ENCODE measurements around the gene DOCK3. TPM values are rescaled to one million over a fixed set of nuclear protein-coding genes. Genes with fewer than 3 reads are reported as not detected.

DOCK3 gene
- total RNA-seq, 1 donor from 2014 or later = 39.9 TPM

- DNase-seq (ENCODE audit: low spot score in 2 of 2) (no peak), FAIRE-seq (no peak)
These were observed 715.7 kb downstream of the DOCK3 start for GRCh38 chr3:51390246-51391074.

DNA sequence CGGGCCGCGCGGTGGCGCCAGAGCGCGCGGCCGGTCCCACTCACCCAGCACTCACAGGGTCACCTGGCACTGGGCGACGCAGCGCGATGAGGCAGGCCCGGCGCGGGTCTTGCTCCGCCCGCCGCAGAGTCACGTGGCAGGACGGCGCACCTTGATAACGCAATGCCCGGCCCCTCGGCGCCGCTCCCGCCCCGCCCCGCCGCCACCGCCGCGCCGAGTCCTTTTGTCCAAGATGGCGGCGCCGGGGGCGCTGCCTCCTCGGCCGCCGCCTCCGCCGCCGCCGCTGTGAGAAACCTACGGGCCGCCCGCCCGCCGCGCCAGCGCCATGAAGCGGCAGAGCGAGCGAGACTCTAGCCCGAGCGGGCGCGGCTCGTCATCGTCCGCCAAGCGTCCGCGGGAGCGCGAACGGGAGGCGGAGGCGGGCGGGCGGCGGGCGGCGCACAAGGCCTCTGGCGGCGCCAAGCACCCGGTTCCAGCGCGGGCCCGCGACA lies 716.4 kb downstream of the DOCK3 start, which contains the start of gene RBM15B:
RBM15B (plus strand) TSS at position 211 of the 491 bp plus-strand sequence; CDS start at position 326, 115 bp downstream.
- peak; percentile 98 to 99 for DNase-seq (ENCODE audit: low spot score in 2 of 2)
- no peak for FAIRE-seq

DNA sequence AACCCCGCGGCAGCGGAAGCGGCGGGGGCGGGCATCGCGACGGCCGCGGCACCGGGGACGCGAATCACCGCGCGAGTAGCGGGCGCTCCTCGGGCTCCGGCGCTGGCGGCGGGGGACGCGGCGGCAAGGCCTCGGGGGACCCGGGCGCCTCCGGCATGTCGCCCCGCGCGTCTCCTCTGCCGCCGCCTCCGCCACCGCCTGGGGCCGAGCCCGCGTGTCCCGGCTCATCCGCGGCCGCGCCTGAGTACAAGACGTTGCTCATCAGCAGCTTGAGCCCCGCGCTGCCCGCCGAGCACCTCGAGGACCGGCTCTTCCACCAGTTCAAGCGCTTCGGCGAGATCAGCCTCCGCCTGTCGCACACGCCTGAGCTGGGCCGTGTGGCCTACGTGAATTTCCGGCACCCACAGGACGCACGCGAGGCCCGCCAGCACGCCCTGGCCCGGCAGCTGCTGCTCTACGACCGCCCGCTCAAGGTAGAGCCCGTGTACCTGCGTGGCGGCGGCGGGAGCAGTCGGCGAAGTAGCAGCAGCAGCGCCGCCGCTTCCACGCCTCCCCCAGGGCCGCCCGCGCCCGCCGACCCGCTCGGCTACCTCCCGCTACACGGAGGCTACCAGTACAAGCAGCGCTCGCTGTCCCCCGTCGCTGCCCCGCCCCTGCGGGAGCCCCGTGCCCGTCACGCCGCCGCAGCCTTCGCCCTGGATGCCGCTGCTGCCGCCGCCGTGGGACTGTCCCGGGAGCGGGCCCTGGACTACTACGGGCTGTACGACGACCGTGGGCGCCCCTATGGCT lies 717.0 kb downstream of the DOCK3 start:
- DNase-seq (ENCODE audit: low spot score in 2 of 2) (peak; percentile 28 to 57), FAIRE-seq (no peak)

DNA sequence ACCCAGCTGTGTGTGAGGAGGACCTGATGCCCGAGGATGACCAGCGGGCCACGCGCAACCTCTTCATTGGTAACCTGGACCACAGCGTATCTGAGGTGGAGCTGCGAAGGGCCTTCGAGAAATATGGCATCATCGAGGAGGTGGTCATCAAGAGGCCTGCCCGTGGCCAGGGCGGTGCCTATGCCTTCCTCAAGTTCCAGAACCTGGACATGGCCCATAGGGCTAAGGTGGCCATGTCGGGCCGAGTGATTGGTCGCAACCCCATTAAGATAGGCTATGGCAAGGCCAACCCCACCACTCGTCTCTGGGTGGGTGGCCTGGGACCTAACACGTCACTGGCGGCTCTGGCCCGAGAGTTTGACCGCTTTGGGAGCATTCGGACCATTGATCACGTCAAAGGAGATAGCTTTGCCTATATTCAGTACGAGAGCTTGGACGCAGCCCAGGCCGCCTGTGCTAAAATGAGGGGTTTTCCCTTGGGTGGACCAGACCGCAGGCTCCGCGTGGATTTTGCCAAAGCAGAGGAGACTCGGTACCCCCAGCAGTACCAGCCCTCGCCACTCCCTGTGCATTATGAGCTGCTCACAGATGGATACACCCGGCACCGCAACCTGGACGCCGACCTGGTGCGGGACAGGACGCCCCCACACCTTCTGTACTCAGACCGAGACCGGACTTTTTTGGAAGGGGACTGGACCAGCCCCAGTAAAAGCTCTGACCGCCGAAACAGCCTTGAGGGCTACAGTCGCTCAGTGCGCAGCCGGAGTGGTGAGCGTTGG lies 717.8 kb downstream of the DOCK3 start:
- FAIRE-seq = no peak
- no peak for DNase-seq (ENCODE audit: low spot score in 2 of 2)

GRCh38 chr3:51393134-51393495 lies 718.4 kb downstream of the DOCK3 start:
- FAIRE-seq (no peak), DNase-seq (ENCODE audit: low spot score in 2 of 2) (no peak)

GRCh38 chr3:51393564-51393963 lies 718.8 kb downstream of the DOCK3 start:
- DNase-seq (ENCODE audit: low spot score in 2 of 2) = no peak
- no peak for FAIRE-seq

- no peak for DNase-seq (ENCODE audit: low spot score in 2 of 2)
- no peak for FAIRE-seq
These were observed 719.8 kb downstream of the DOCK3 start for GRCh38 chr3:51394541-51394940.

GRCh38 chr3:51395493-51396213 lies 720.9 kb downstream of the DOCK3 start:
- FAIRE-seq = no peak
- no peak for DNase-seq (ENCODE audit: low spot score in 2 of 2)

- no peak for DNase-seq (ENCODE audit: low spot score in 2 of 2)
These were observed 721.7 kb downstream of the DOCK3 start for GRCh38 chr3:51396401-51396800.

GRCh38 chr3:51397392-51397791 lies 722.7 kb downstream of the DOCK3 start:
- DNase-seq (ENCODE audit: low spot score in 2 of 2) = no peak
- FAIRE-seq = no peak

More at GRCh38 chr3:51396401-51396800, 721.7 kb downstream of the DOCK3 start:
- FAIRE-seq = no peak

DNA sequence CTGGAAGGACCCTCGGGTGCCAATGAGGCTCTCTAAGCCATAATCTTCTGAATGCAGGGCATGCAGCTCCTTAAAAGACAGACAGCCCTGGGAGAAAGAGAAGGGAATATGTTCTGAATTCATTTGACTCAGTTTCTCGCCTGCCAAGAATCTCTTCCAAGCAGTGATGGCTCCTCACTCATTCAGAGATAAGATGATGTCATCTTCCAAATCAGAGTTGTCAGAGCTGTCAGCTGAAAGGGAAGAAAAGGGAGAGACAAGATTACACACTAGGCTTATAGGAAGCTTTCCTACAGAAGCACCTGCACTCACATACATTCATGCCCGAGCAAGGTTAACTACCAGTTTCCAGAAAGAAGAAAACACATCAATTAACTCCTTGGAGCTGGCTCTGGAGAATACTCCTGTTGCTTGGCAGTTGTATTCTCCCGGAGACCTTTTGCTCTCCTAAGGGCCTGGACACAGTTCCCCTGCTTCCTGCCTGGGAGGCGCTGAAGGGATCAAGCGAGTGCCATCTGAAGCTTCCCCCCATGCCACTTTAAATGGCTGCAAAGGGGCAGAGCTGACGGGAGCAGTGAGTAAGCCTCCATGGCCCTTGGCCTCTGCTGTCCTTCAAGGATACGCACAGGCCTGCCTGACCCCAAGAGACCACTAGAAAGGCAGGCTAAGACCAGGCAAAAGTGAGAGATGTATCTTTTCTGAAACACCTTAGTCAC lies 724.0 kb downstream of the DOCK3 start:
- no peak for FAIRE-seq

DNA sequence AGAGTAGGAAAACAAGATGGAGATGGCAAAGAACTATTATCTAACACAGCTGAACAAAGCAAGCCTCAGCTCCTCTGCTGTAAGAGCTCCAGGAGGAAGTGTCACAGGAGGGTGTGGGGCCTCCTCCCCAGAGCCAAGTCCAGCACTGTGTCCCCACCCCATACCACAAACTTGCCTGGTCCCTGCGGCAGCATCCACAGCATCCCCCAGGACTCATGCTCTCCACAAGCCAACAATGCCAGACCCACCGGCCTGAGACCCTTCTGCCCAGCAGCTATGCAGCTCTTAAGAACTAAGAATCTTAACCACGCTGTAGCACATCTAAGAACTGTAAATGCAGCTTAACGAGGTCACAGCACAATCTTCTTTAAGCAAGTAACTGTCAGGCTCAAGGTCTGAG lies 725.4 kb downstream of the DOCK3 start:
- FAIRE-seq = no peak
- DNase-seq (ENCODE audit: low spot score in 2 of 2) = no peak

More for the DNA sequence above, 724.0 kb downstream of the DOCK3 start:
- no peak for DNase-seq (ENCODE audit: low spot score in 2 of 2)

DNA sequence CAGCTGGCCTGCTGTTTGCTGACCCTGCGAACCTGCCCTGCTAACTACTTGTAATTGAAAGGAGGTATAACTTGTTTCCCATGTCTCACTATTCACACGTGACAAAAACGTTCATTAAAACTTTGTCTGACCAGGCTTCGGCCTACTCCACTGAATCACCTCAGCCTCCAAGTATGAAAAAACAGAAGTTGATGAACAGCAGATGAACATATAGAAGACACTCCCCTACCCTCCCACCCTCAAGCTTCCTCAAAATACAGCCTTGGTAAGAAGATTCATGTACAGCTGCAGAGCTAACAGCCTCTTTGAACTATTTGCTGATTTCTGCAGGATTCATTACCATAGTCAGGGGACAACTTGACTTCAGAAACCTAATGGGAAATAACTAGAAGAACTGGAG lies 727.0 kb downstream of the DOCK3 start:
- DNase-seq (ENCODE audit: low spot score in 2 of 2) (no peak), FAIRE-seq (no peak)

DNA sequence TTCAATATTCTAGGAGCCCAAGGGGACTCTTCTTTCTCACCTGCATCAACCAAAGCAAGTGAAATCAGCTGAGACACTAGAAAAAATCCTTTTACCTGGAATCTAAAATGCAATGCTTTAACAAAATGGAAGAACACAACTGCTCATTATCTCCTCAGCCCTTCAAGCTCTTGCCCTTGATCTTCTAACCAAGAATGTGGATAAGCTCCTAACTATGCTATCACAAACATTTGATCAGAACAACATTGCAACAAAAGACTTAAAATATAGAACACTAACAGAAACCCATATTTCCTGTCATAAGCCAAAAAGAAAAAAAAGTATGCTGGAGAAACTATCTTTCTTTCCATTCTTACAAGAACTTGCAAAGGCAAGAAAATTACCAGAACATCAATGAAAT lies 728.9 kb downstream of the DOCK3 start:
- FAIRE-seq (no peak), DNase-seq (ENCODE audit: low spot score in 2 of 2) (no peak)

- DNase-seq (ENCODE audit: low spot score in 2 of 2) (no peak), FAIRE-seq (no peak)
These were observed 733.3 kb downstream of the DOCK3 start for GRCh38 chr3:51408021-51408420.

- FAIRE-seq (no peak), DNase-seq (ENCODE audit: low spot score in 2 of 2) (no peak)
These were observed 734.1 kb downstream of the DOCK3 start for GRCh38 chr3:51408813-51409212.

DNA sequence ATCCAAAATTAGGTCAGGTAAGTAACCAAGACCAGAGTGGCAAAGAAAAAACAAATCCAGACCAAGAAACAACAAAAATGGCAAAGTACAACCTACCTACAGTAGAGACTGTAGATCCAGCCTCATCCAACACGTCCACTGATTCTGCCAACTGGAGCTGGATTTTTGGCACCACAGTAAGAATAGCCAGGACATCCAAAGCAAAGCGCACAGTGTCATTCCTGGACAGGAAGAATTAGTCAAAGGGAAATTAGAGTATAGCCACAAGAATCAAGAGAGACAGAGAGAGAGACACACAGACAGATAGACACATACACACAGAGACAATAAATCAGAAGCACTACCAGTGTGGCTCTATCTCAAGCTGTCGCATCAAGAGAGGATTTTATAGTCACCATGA lies 747.5 kb downstream of the DOCK3 start:
- no peak for FAIRE-seq
- DNase-seq (ENCODE audit: low spot score in 2 of 2) = no peak

DNA sequence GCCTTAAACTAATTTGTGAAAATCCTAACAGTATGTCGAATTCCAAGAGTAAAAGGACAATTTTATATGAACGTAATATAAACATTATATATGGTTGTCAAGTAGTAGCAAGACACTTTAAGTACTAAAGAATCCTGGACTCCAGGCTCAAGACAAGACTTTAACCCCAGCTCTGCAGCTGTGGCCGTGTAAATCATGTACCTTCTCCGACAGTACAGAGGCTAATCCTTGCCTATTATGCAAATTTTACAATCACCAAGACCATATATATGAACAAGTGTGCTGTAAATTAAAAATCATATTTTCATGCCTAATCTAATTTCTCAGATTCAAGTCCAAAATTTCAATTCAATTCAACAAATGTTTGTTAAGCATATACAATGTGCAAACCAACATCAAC lies 752.2 kb downstream of the DOCK3 start:
- FAIRE-seq (no peak), DNase-seq (ENCODE audit: low spot score in 2 of 2) (no peak)

DNA sequence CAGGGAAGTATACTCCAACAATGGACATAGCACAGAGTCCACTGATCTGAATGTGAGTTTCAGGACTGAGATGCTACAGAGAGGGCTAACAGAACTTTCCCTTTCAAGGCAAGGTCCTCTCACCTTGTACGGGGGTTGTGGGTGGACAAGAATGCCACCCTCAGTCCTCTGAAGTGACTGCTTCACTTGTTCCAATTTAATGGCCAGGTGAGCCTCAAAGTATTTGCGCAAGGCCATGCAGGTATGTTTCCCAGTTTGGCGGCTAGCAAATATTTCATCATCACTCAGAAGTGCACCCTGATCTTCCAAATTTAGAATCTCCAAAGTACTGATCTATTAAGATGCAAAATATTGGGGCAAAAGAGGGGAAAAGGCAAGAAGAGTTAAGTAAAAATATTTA lies 754.4 kb downstream of the DOCK3 start:
- DNase-seq (ENCODE audit: low spot score in 2 of 2) (no peak), FAIRE-seq (no peak)

Data from frontal cortex (tissue), 4 donors.